Measurements from ENCODE around the gene OR14A16. TPM values are rescaled to one million over a fixed set of nuclear protein-coding genes. Genes with fewer than 3 reads are reported as not detected.

The OR14A16 gene
- total RNA-seq, 2 experiments from 2014 or later = not detected

DNA sequence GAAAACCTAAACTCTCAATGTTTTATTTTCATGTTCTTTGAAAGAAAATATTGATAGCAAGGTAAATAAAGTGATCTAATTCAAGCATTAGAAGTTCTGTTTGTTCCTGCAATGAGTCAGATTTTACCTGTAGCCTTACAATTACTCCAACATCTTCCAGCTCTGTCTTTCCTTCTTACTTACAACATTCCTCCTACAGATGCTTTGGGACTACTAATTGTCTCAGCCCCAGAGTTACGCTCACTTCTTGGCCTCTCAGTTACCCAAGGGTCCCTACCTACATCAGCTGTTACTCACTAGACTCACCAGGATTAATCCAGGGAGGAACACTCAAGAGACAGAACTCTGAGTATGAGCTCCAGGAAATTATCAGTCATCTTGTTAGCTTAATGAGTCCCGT lies 26.4 kb downstream of the OR14A16 start:
- ChIA-PET POLR2A (no interaction called here), CTCF (no interaction called here)

GRCh38 chr1:247769603-247770002 lies 54.3 kb downstream of the OR14A16 start:
- ChIA-PET POLR2A (no interaction called here), CTCF (no interaction called here)

Other genes starting within 250 kb of the OR14A16 start
- gene OR2G2, start 235.8 kb downstream of the OR14A16 start, total RNA-seq = not detected
- gene OR2G3, start 218.5 kb downstream of the OR14A16 start, total RNA-seq = not detected
- gene OR13G1, start 144.4 kb downstream of the OR14A16 start, total RNA-seq = not detected
- gene OR6F1, start 107.5 kb downstream of the OR14A16 start, total RNA-seq = not detected
- not detected for gene OR14K1, start 85.5 kb downstream of the OR14A16 start, total RNA-seq
- not detected for gene OR14A2, start 76.0 kb downstream of the OR14A16 start, total RNA-seq
- not detected for gene OR1C1, start 63.6 kb downstream of the OR14A16 start, total RNA-seq
- gene OR11L1, start 17.8 kb upstream of the OR14A16 start, total RNA-seq = not detected
- under 1 TPM; 0.06 to 0.08 TPM for gene TRIM58, start 33.1 kb upstream of the OR14A16 start, total RNA-seq
- not detected for gene OR2W3, start 71.5 kb upstream of the OR14A16 start, total RNA-seq
- gene OR2T8, start 96.1 kb upstream of the OR14A16 start, total RNA-seq = not detected
- gene OR2AJ1, start 100.8 kb upstream of the OR14A16 start, total RNA-seq = not detected
- gene OR2L8, start 124.7 kb upstream of the OR14A16 start, total RNA-seq = not detected
- gene OR2AK2, start 141.1 kb upstream of the OR14A16 start, total RNA-seq = not detected
- gene OR2L5, start 189.5 kb upstream of the OR14A16 start, total RNA-seq = not detected
- gene OR2L2, start 206.0 kb upstream of the OR14A16 start, total RNA-seq = under 1 TPM in 1 of 2 experiments, not detected in 1; 0.06 TPM
- not detected for gene OR2L3, start 222.7 kb upstream of the OR14A16 start, total RNA-seq